NCI-H2196 treated with DMSO at 0.1 percent for 48 hours (cell line): Measurements from ENCODE around the gene PEX16.

Experiments used
- DNase-seq: peaks from one replicate; lab custom pipeline; 2025; ENCODE audit not compliant: unreplicated experiment; lab: John Stamatoyannopoulos, UW

The PEX16 gene

GRCh38 chr11:45899448-45900174, 18.1 kb downstream of the PEX16 start:
- peak; percentile 78 for DNase-seq

- DNase-seq: no peak
These were observed 18.6 kb downstream of the PEX16 start for GRCh38 chr11:45899086-45899447.

GRCh38 chr11:45897556-45897955, 20.1 kb downstream of the PEX16 start:
- DNase-seq: no peak

- DNase-seq: peak; percentile 71
These were observed 21.2 kb downstream of the PEX16 start for GRCh38 chr11:45896422-45896984.

GRCh38 chr11:45895553-45896259, 22.0 kb downstream of the PEX16 start:
- DNase-seq: no peak

- no peak for DNase-seq
These were observed 23.0 kb downstream of the PEX16 start for GRCh38 chr11:45894555-45895247.

GRCh38 chr11:45892856-45893255, 24.8 kb downstream of the PEX16 start:
- no peak for DNase-seq

GRCh38 chr11:45890886-45891550, 26.7 kb downstream of the PEX16 start:
- no peak for DNase-seq

GRCh38 chr11:45889966-45890365, 27.7 kb downstream of the PEX16 start:
- DNase-seq: no peak

- DNase-seq: no peak
These were observed 28.1 kb downstream of the PEX16 start for GRCh38 chr11:45889555-45889954.

- no peak for DNase-seq
These were observed 30.1 kb downstream of the PEX16 start for GRCh38 chr11:45887587-45887986.

- DNase-seq: no peak
These were observed 30.7 kb downstream of the PEX16 start for GRCh38 chr11:45886816-45887520.

GRCh38 chr11:45885921-45886721, 31.6 kb downstream of the PEX16 start:
- DNase-seq: no peak

GRCh38 chr11:45885274-45885920, 32.3 kb downstream of the PEX16 start, which contains the start of gene MAPK8IP1:
Gene MAPK8IP1 (plus strand): TSS chr11:45885651. CDS start chr11:45885821, 170 bp downstream.
- DNase-seq: peak; percentile 66

GRCh38 chr11:45884596-45885185, 33.0 kb downstream of the PEX16 start:
- no peak for DNase-seq

- DNase-seq: no peak
These were observed 35.8 kb downstream of the PEX16 start for GRCh38 chr11:45881708-45882368.

- DNase-seq: no peak
These were observed 36.7 kb downstream of the PEX16 start for GRCh38 chr11:45880772-45881570.
